GM18499 (cell line): ENCODE results near the gene SCYL2.
"Not testable (repeated sequence)": the region's sequence is repeated elsewhere in the genome, so short reads cannot be mapped to it uniquely, and the experiment has no call there.

Source experiments
- ATAC-seq: cut with Tn5 transposase; IDR thresholded peaks from one replicate; pipeline ENCODE4 v1.9.1; 2021; ENCODE audit warnings: moderate number of reproducible peaks; ENCODE audit not compliant: insufficient read depth, unreplicated experiment

Gene SCYL2

GRCh38 chr12:100266835-100267602, at the start of gene SCYL2, which contains the start of gene DEPDC4:
TSS of gene SCYL2 (plus strand) at chr12:100267177. CDS start at chr12:100282971, 15,794 bp downstream.
TSS of gene DEPDC4 (minus strand) at chr12:100267079. CDS start at chr12:100267076, 3 bp downstream.
- ATAC-seq, result peak; percentile 82

DNA sequence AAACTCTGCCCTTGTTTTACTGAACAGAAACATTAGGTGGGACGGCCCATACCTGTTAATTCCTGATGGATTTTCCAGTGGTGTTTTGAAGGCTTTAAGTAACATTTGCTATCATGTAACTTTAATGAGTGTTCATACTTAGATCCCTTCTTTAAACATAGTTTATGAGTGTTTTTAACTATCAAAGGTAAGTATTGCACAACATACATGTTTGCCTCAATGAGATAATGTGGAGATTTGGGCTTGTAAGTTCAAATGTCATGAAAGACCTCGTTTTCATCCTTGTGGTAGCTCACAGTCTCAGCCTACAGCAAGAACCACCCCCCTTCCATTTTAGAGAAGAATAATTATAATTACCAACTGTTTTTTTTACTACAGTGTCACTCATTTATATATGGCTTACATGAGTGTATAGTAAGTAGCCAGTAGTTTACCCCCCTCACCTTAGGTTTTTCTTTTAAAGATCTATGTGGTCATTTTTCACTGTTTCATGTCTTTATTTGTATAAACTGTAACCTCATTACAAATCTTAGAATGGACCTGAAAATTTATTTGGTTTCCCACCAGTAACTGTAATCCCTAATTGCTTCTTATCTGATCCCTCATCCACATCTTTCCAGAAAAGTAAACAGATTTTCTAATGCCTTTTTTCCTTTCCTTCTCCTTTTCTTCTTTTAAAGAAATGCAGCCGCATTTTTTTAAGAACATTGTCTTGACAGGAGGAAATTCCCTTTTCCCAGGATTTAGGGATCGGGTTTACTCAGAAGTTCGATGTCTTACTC, 47.5 kb upstream of the SCYL2 start:
- ATAC-seq, result no peak

GRCh38 chr12:100221523-100221922, 45.5 kb upstream of the SCYL2 start:
- ATAC-seq, result no peak

GRCh38 chr12:100222173-100222572, 44.8 kb upstream of the SCYL2 start:
- ATAC-seq, result not testable (repeated sequence)

GRCh38 chr12:100225491-100225890, 41.5 kb upstream of the SCYL2 start:
- no peak for ATAC-seq

- no peak for ATAC-seq
Observed at GRCh38 chr12:100229036-100229635, 37.8 kb upstream of the SCYL2 start.

GRCh38 chr12:100229876-100230275, 37.1 kb upstream of the SCYL2 start:
- ATAC-seq, result no peak

GRCh38 chr12:100231873-100232272, 35.1 kb upstream of the SCYL2 start:
- ATAC-seq, result not testable (repeated sequence)

DNA sequence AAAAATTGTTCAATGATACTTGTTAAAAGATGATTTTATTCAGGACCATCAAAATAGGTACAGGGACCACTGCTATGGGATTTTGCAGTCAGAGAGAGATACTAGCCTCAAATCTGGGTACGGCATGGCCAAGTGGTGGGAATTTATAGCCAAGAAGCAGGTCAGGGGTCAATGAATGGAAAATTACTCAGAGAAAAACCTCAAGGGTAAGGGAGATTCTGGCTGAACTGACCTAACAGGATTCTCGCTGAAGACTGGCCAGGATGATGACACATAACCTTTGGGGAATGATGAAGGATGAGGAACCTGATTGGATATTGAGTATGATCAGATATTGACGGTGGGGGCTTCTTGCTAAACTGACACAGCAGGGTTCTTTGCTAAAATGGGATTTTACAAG, 32.8 kb upstream of the SCYL2 start:
- no peak for ATAC-seq

- no peak for ATAC-seq
Observed at GRCh38 chr12:100234591-100235304, 32.2 kb upstream of the SCYL2 start.

GRCh38 chr12:100238801-100239200, 28.2 kb upstream of the SCYL2 start:
- ATAC-seq, result no peak

- ATAC-seq, result no peak
Observed at GRCh38 chr12:100239589-100239988, 27.4 kb upstream of the SCYL2 start.

- ATAC-seq, result no peak
Observed at GRCh38 chr12:100243137-100243536, 23.8 kb upstream of the SCYL2 start.

DNA sequence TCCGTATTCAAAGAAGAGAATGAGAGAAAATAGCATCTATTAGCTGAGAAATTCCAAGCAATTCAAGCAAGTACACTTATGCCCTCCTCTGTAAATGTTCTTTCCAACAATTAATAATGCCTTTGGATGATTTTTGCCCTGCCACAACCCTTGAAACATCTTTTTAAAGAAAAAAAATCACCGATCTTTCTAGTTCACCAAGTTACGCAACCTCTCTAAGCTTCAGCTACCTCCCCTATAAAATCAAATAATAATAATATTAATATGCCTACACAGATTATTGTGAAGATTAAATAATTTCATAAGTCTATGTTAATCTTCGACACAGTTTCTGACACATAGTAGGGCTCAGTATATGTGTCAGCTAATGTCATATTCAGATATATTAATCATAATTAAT, 19.2 kb upstream of the SCYL2 start:
- no peak for ATAC-seq

DNA sequence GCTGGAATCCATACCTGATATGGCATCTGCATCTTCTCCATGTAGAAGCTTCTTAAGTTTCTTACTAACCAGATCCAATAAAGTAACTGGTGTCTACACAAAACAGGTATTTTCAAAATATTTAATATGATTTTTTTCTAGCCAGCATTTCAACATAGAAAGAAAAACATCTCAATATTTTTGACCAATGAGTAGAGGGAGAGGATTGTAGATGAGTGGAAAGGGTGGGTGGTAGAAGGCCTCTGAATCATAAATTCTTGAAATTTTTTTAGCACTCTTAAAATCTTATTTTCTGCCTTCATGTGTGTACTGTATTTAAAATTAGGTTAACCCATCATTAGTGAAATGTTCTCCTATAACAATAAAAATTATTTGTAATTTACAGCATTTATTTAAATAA, 18.1 kb upstream of the SCYL2 start:
- ATAC-seq, result no peak

DNA sequence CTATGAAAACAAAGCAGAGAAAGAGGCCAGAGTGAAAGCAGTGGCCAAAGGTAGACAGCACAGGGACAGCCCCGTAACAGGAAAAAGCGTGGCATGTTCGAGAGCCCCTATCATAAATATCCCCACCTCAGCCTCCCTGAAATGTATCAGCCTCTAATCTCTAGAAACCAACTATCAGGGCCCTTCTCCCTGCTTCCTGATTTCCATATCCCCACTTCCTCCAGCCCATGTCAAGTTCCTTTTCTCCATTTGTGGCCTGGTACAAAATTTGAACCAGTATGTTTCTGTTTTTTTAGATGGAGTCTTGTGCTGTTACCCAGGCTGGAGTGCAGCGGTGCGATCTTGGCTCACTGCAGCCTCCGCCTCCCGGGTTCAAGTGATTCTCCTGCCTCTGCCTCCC, 17.0 kb upstream of the SCYL2 start:
- ATAC-seq, result no peak

DNA sequence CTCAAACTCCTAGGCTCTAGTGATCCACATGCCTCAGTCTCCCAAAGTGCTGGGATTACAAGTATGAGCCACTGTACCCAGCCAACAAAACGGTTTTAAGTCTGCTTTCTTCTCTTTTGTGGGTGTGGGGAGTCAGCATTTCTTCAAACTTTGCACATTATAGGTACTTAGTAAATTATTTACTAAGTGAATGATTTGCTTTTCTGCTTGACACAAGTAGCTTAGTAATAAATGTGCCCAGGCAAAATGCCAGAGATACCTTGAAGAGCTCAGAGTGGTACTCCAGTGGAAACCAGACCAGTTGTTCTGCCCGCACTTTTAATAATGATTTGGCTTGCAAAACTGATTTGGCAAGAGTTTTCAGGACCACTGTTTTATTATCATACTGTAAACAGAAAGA, 15.1 kb upstream of the SCYL2 start:
- no peak for ATAC-seq

DNA sequence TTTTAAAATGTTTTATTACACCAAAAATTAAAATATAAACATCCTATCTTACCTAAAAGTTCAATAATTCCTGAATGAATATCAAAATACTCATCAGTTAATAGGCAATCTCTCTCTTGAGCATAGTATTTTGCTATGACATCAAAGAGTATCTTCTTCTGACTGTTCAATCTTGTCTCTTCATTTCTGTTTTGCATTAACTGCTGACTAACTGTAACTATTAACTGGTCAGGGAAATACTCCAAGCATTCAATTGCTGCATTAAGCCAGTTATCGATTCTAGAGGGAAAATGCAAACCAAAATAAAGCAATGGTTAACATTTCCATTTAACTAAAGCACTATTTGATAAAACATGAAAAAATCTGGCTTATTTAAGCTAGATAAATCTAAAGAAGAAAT, 13.5 kb upstream of the SCYL2 start:
- ATAC-seq, result no peak

DNA sequence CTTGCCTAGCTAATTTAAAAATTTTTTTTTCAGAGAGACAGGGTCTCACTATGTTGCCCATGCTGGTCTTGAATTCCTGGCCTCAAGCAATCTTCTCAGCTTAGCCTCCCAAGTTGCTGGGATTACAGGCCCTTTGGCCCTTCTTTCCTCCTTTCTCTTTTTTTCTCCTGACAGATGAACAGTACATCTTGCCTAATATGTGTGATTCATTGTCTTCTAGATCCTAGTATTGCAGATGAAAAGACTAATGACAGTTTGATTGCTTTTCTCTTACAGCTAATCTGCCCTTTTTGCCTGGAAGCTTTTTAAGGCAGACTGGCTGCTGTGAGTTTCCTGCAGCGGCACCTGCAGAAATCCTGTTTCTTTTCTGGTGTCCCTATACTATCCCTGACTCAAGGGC, 12.1 kb upstream of the SCYL2 start:
- ATAC-seq, result no peak

- ATAC-seq, result no peak
Observed at GRCh38 chr12:100258127-100258526, 8.8 kb upstream of the SCYL2 start.

GRCh38 chr12:100263131-100263530, 3.8 kb upstream of the SCYL2 start:
- ATAC-seq, result no peak
